RKO (cell line): ENCODE results near the gene SP110.
"Not testable (repeated sequence)": the region's sequence is repeated elsewhere in the genome, so short reads cannot be mapped to it uniquely, and the experiment has no call there.

Experiments used
- DNase-seq: peaks from one replicate; pipeline ENCODE4 v3.0.0-alpha.2; 2016; ENCODE audit warnings: low spot score

SP110 gene

GRCh38 chr2:230224458-230224857, 4.7 kb upstream of the SP110 start:
- DNase-seq: no peak

- DNase-seq: not testable (repeated sequence)
Measured at GRCh38 chr2:230222829-230223228, 3.0 kb upstream of the SP110 start.

- no peak for DNase-seq
Measured at GRCh38 chr2:230221493-230221892, 1.7 kb upstream of the SP110 start.

- DNase-seq: no peak
Measured at GRCh38 chr2:230220347-230220969, 674 bp upstream of the SP110 start.

- DNase-seq: no peak
Measured at GRCh38 chr2:230218421-230218820, 1.4 kb downstream of the SP110 start.

GRCh38 chr2:230217424-230217823, 2.4 kb downstream of the SP110 start:
- no peak for DNase-seq

GRCh38 chr2:230216489-230216888, 3.3 kb downstream of the SP110 start:
- DNase-seq: no peak

GRCh38 chr2:230209422-230210051, 10.2 kb downstream of the SP110 start:
- no peak for DNase-seq

GRCh38 chr2:230208576-230208975, 11.2 kb downstream of the SP110 start:
- DNase-seq: no peak

- DNase-seq: no peak
Measured at GRCh38 chr2:230205721-230206120, 14.1 kb downstream of the SP110 start.

- no peak for DNase-seq
Measured at GRCh38 chr2:230205034-230205433, 14.8 kb downstream of the SP110 start.

GRCh38 chr2:230203110-230203676, 16.6 kb downstream of the SP110 start:
- DNase-seq: no peak

GRCh38 chr2:230202430-230203109, 17.2 kb downstream of the SP110 start:
- DNase-seq: no peak

GRCh38 chr2:230184727-230185578, 34.8 kb downstream of the SP110 start:
- DNase-seq: no peak

- no peak for DNase-seq
Measured at GRCh38 chr2:230181195-230181594, 38.6 kb downstream of the SP110 start.

- no peak for DNase-seq
Measured at GRCh38 chr2:230179907-230180306, 39.9 kb downstream of the SP110 start.

GRCh38 chr2:230178546-230179485, 41.0 kb downstream of the SP110 start:
- DNase-seq: no peak

- no peak for DNase-seq
Measured at GRCh38 chr2:230176996-230177395, 42.8 kb downstream of the SP110 start.

GRCh38 chr2:230174466-230174865, 45.3 kb downstream of the SP110 start:
- no peak for DNase-seq

- no peak for DNase-seq
Measured at GRCh38 chr2:230172852-230173251, 46.9 kb downstream of the SP110 start.

GRCh38 chr2:230172156-230172555, 47.6 kb downstream of the SP110 start:
- no peak for DNase-seq
